Endodermal cell (in vitro differentiated cells): Measurements from ENCODE around the gene CEBPZOS. TPM values are rescaled to one million over a fixed set of nuclear protein-coding genes. Genes with fewer than 3 reads are reported as not detected.

Experiments used
- DNase-seq: peaks from one replicate; pipeline ENCODE4 v3.0.0-alpha.2; 2017
- H3K27ac ChIP-seq: 2 replicates; pipeline ENCODE4 v1.5.1; 2013; ENCODE audit warnings: mild to moderate bottlenecking, low read depth, low read length, moderate library complexity
- H3K27me3 ChIP-seq: 2 replicates; pipeline ENCODE4 v1.6.1; 2013; ENCODE audit warnings: mild to moderate bottlenecking, low read length, moderate library complexity; ENCODE audit not compliant: insufficient read depth, control insufficient read depth, poor library complexity, severe bottlenecking
- H3K36me3 ChIP-seq: 2 replicates; pipeline ENCODE4 v1.7.0; 2013; ENCODE audit warnings: mild to moderate bottlenecking, low read length, moderate library complexity; ENCODE audit not compliant: control insufficient read depth, insufficient read depth
- H3K4me1 ChIP-seq: one replicate; pipeline ENCODE4 v1.7.0; 2013; ENCODE audit warnings: low read length; ENCODE audit not compliant: control insufficient read depth, insufficient read depth
- H3K4me3 ChIP-seq: 2 replicates; pipeline ENCODE4 v1.5.1; 2013; ENCODE audit warnings: mild to moderate bottlenecking, low read length, moderate library complexity
- H3K9ac ChIP-seq: 2 replicates; pipeline ENCODE4 v1.6.1; 2013; ENCODE audit warnings: mild to moderate bottlenecking, low read length, moderate library complexity; ENCODE audit not compliant: poor library complexity, severe bottlenecking; ENCODE audit errors: extremely low read depth
- H3K9me3 ChIP-seq: 2 replicates; pipeline ENCODE4 v1.6.1; 2013; ENCODE audit warnings: mild to moderate bottlenecking, low read length, moderate library complexity; ENCODE audit not compliant: control insufficient read depth
- H3K27ac Mint-ChIP-seq: 2 replicates; pipeline ENCODE4 v1.8.0; 2020; ENCODE audit warnings: mixed read lengths
- H3K27me3 Mint-ChIP-seq: 2 replicates; pipeline ENCODE4 v1.8.0; 2021; ENCODE audit warnings: mild to moderate bottlenecking, mixed read lengths; ENCODE audit not compliant: insufficient read depth
- H3K36me3 Mint-ChIP-seq: 2 replicates; pipeline ENCODE4 v1.8.0; 2020; ENCODE audit warnings: low read depth, mixed read lengths
- H3K4me1 Mint-ChIP-seq: 2 replicates; pipeline ENCODE4 v1.8.0; 2020; ENCODE audit warnings: mixed read lengths
- H3K4me3 Mint-ChIP-seq: 2 replicates; pipeline ENCODE4 v1.8.0; 2020; ENCODE audit warnings: mild to moderate bottlenecking, moderate library complexity, mixed read lengths
- H3K9me3 Mint-ChIP-seq: 2 replicates; pipeline ENCODE4 v1.8.0; 2020; ENCODE audit warnings: mild to moderate bottlenecking, mixed read lengths
- WGBS, 2 experiments: methylation state at CpG; one replicate each; pipeline versions ENCODE4 v1.1.5 to v1.1.7; 2013; ENCODE audit warnings: missing lambda C conversion rate in 2 of 2, mixed read lengths in 1 of 2; ENCODE audit not compliant: insufficient coverage in 1 of 2, insufficient read length in 1 of 2; 5-methylcytosine and 5-hydroxymethylcytosine counted together
- total RNA-seq, 2 donors: library from RNA; stranded (reverse); fragmentation: NEBNext Ultra II Directional in 1 of 2; extraction: Animal tissue kit (Norgen Biotek cat#: 25700) in 1 of 2; gene quantifications; 2 replicates in 1 of 2; 3 replicates in 1 of 2; pipeline ENCODE4 v1.2.1, GENCODE V29; 2021
- TF ChIP-seq, protein P1 (sequence below): fragments of 200-600 bp; sonication (generic); conservative IDR thresholded peaks from 2 replicates; pipeline ENCODE4 v1.5.0; 2021; ENCODE audit warnings: antibody characterized with exemption, mild to moderate bottlenecking

Gene CEBPZOS
- total RNA-seq, 2 donors from 2014 or later, result 4.4 to 11.8 TPM

DNA sequence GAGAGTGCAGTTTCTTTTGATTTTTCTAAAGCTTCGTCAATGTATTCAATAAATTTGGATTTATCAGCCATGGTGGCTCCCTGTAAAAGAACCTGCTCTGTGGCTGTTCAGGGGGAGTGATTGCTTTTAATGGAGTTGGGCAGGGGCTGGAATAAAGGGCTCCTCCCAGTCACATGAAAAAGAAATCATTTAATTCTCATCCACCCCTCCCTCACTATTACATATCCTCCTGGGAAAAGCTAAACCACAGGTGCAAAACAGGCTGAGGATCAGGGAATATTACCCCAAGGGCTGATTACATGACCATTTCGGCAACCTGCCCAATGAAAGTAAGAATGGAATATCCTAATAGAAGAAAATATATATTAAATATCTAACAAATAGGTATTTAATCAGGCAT, 7.7 kb upstream of the CEBPZOS start, which contains the start of gene SULT6B1:
TSS of gene SULT6B1 (minus strand) at position 101 of the 400 bp plus-strand sequence. CDS start at position 71, 30 bp downstream.
- no peak within 1 kb of the TSS for H3K4me3 ChIP-seq
- no peak within 1 kb of the TSS for H3K27ac ChIP-seq
- no peaks in the 10 kb centered on the region for H3K36me3 ChIP-seq
- H3K27ac Mint-ChIP-seq, result peak within 1 kb of the TSS; percentile 87
- no peaks in the 10 kb centered on the region for H3K9me3 ChIP-seq
- DNase-seq, result no peak
- TF ChIP-seq, protein P1, sequence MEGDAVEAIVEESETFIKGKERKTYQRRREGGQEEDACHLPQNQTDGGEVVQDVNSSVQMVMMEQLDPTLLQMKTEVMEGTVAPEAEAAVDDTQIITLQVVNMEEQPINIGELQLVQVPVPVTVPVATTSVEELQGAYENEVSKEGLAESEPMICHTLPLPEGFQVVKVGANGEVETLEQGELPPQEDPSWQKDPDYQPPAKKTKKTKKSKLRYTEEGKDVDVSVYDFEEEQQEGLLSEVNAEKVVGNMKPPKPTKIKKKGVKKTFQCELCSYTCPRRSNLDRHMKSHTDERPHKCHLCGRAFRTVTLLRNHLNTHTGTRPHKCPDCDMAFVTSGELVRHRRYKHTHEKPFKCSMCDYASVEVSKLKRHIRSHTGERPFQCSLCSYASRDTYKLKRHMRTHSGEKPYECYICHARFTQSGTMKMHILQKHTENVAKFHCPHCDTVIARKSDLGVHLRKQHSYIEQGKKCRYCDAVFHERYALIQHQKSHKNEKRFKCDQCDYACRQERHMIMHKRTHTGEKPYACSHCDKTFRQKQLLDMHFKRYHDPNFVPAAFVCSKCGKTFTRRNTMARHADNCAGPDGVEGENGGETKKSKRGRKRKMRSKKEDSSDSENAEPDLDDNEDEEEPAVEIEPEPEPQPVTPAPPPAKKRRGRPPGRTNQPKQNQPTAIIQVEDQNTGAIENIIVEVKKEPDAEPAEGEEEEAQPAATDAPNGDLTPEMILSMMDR, result no peak
- H3K27me3 ChIP-seq, result no peaks in the 10 kb centered on the region
- H3K9me3 Mint-ChIP-seq, result no peaks in the 10 kb centered on the region
- peaks cover 31% of the 10 kb centered on the region for H3K4me1 Mint-ChIP-seq
- 98 to 100% methylated on average over 1 to 2 of the region's 2 CpGs for WGBS, 2 experiments
- H3K27me3 Mint-ChIP-seq, result no peaks in the 10 kb centered on the region
- H3K36me3 Mint-ChIP-seq, result no peaks in the 10 kb centered on the region
- no peak within 1 kb of the TSS for H3K4me3 Mint-ChIP-seq
- H3K4me1 ChIP-seq, result peaks cover 11% of the 10 kb centered on the region
- H3K9ac ChIP-seq, result no peak within 1 kb of the TSS

DNA sequence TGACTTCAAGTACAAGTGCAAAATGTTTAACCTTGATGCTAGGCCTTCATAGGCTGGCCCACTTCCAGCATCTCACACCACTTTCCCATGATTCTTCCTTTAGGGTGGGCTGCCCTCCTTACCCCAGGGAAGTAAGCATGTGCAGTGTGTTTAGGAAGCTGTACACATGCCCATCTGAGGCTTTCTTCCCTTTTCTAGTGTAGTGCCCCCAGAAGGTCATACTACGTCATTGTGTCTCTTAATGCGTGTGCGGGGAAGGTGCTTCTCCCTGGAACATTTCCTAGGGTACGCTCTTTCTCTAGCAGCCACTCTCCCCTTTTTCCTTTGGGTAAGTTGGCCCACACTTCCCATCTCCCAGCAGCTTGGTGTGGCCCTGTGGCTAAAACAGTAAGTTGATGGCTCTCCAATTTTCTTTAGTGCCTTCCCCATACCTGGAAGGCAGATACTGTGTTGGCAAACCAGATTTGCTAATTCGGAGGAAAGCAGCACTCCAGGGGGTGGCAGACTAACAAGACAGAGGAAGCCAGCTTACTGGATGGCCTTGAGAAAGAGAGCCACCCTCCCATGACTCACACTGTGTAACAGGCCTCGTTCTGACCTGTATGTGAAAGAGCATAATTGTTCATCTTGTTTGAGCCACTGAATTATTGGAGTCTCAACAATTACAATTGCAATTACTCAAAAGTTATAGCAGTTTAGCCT, 6.7 kb upstream of the CEBPZOS start:
- no peak overlapping the region for H3K27ac ChIP-seq
- TF ChIP-seq, protein P1, result peak; percentile 52
- 70 to 71% methylated on average over 4 to 6 of the region's 6 CpGs for WGBS, 2 experiments

DNA sequence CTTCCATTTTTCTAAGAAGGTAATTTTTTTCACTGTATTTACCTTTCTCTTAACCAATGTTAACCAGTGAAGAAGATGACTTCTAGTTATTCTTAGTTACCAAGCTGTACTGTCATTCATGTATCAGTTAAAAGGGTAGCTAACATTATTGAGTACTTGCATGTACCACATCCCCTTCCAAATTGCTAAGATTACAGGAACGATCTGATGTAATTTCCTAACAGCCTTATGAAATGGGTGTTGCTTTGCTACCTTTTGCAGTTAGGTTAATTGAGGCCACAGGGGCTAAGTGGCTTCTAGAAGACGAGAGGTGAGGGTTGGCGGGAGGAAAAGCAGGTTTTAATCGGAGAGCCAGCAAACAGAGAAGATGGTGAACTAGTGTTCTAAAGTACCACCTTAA, 6.0 kb upstream of the CEBPZOS start:
- DNase-seq, result no peak
- no peak overlapping the region for H3K4me3 ChIP-seq
- no peaks in the 10 kb centered on the region for H3K9me3 Mint-ChIP-seq
- no peaks in the 10 kb centered on the region for H3K9me3 ChIP-seq
- H3K27me3 ChIP-seq, result no peaks in the 10 kb centered on the region
- H3K36me3 Mint-ChIP-seq, result no peaks in the 10 kb centered on the region
- H3K4me3 Mint-ChIP-seq, result no peak overlapping the region
- H3K9ac ChIP-seq, result no peak overlapping the region
- H3K27ac Mint-ChIP-seq, result peak overlapping the region; percentile 87
- H3K27ac ChIP-seq, result no peak overlapping the region
- H3K4me1 ChIP-seq, result peaks cover 11% of the 10 kb centered on the region
- TF ChIP-seq, protein P1, result no peak
- peaks cover 31% of the 10 kb centered on the region for H3K4me1 Mint-ChIP-seq
- no peaks in the 10 kb centered on the region for H3K36me3 ChIP-seq
- WGBS, 2 experiments, result 75 to 90% methylated on average over 2 to 4 of the region's 4 CpGs
- H3K27me3 Mint-ChIP-seq, result no peaks in the 10 kb centered on the region

More for the DNA sequence above, 6.7 kb upstream of the CEBPZOS start:
- Histone ChIP-seq H3K36me3 (no peaks in the 10 kb centered on the region), H3K4me3 (no peak overlapping the region), H3K4me1 (peaks cover 11% of the 10 kb centered on the region), H3K27me3 (no peaks in the 10 kb centered on the region), H3K9ac (no peak overlapping the region), H3K9me3 (no peaks in the 10 kb centered on the region)
- H3K27ac Mint-ChIP-seq, result peak overlapping the region; percentile 87
- H3K36me3 Mint-ChIP-seq, result no peaks in the 10 kb centered on the region
- peaks cover 31% of the 10 kb centered on the region for H3K4me1 Mint-ChIP-seq
- H3K9me3 Mint-ChIP-seq, result no peaks in the 10 kb centered on the region
- H3K27me3 Mint-ChIP-seq, result no peaks in the 10 kb centered on the region
- DNase-seq, result peak; percentile 93
- H3K4me3 Mint-ChIP-seq, result no peak overlapping the region
